RWPE1 (cell line): ENCODE measurements around the gene AMBRA1.

ENCODE experiments used
- CTCF ChIA-PET: fragments of 350-600 bp; sonication (Branson Sonifier 250); formaldehyde crosslinking; extraction: SDS; loops from one replicate; lab custom pipeline; 2021; lab: Yijun Ruan, JAX
- POLR2A ChIA-PET: fragments of 400-600 bp; formaldehyde crosslinking; extraction: SDS; loops from one replicate; lab custom pipeline; 2020; ENCODE audit warnings: antibody characterized with exemption; ENCODE audit not compliant: low non-redundant PET; lab: Yijun Ruan, JAX
- DNase-seq: peaks from one replicate; pipeline ENCODE4 v3.0.0; 2012; ENCODE audit warnings: low spot score
- H3K27ac ChIP-seq: fragments of 450-650 bp; 2 replicates; pipeline ENCODE4 v1.5.1; 2017
- CTCF ChIP-seq: fragments of 450-650 bp; conservative IDR thresholded peaks from 2 replicates; pipeline ENCODE4 v1.5.1; 2017; ENCODE audit warnings: low read depth, mild to moderate bottlenecking

The AMBRA1 gene

DNA sequence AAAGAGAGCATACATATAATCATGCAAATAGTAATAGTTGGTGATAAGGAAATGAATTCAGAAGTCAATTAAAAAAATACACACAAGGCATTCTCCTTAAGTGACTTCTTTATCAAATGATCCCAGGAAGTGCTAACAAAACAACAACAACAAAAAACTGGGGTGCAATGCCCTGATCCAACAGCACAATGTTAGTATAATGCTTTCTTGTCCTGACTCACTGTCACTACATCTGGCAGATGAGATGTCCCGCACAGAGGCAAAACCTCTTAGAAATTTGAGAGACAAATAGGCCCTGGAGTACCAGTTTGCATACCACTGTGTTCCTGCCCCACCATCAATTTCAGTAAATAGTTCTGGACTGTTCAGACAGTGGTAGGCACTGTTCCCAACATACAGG lies 11.0 kb upstream of the AMBRA1 start:
- H3K27ac ChIP-seq = no peak overlapping the region
- ChIA-PET CTCF (no interaction called here), POLR2A (no interaction called here)
- DNase-seq = no peak
- TF ChIP-seq CTCF = no peak

DNA sequence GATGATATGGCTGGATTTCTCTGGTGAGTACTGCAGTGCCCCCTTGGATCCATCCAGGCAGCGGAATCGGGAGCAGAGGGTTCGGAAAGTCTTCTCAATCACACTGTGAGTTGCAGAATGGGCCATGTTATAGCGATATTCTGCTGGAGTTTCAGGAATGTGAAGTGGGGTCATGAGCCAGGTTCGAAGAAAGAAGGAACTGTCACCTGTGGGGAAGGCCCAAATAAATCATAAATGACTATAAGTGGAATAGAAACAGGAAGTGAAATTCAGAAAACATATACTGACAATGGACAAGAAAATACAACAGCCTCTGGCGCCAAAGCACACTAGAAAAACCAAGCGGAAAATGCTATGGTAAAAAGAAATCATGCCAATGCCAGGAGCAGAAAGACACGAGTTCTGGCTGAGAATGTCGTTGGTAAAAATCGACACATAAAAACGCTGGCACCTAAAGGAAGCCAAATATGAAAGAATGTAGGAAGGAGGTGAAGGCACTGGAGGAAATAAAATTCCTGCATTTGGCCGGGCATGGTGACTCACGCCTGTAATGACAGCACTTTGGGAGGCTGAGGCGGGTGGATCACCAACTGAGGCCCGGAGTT lies 10.0 kb upstream of the AMBRA1 start:
- no peak overlapping the region for H3K27ac ChIP-seq
- ChIA-PET POLR2A (no interaction called here), CTCF (no interaction called here)
- no peak for TF ChIP-seq CTCF
- no peak for DNase-seq

GRCh38 chr11:46601129-46601528 lies 7.3 kb upstream of the AMBRA1 start:
- CTCF ChIA-PET = no interaction called here
- no peak overlapping the region for H3K27ac ChIP-seq
- DNase-seq = no peak
- POLR2A ChIA-PET = no interaction called here
- TF ChIP-seq CTCF = no peak

DNA sequence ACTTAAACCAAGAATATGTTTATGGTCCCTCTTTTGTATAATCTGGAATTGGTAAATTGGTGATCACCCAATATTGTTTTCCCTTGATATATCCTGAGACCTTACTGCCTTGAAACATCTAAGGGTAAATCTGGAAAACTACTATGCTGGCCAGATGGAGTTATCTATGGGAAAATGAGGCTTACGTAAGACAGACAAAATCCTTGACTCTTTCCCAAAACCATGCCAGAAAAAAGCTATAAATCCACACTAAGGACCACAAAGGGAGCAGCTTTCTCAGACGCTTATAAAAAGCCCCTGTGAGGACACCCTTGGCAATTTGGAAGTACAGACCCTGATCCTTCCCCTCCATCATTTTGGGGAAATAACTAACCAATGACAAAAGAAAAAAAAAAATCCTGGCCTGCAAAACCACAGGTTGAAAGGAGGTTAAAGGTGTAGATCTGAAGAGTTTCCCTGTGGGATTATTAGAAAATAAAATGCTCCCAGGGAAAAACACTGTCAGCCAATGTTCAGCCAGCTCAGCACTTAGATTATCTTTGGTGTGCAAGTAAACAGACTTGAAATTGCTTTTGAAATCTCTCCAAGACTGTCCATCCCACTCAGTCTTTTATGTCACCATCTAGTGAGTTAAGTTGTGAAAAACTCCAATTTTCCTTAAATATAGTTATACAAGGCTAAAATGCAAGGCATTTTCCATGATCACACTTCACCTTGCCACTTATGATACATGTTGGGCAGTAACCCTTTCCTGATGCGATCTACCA lies 6.6 kb upstream of the AMBRA1 start:
- ChIA-PET CTCF (interaction anchor here (0.5 to 1.0 kb wide), 4 partner anchors 10 to 254 kb away, joined by 3 to 4 read pairs (median 4); no protein-coding TSS in a partner anchor), POLR2A (no interaction called here)
- TF ChIP-seq CTCF = no peak
- H3K27ac ChIP-seq = no peak overlapping the region
- no peak for DNase-seq

DNA sequence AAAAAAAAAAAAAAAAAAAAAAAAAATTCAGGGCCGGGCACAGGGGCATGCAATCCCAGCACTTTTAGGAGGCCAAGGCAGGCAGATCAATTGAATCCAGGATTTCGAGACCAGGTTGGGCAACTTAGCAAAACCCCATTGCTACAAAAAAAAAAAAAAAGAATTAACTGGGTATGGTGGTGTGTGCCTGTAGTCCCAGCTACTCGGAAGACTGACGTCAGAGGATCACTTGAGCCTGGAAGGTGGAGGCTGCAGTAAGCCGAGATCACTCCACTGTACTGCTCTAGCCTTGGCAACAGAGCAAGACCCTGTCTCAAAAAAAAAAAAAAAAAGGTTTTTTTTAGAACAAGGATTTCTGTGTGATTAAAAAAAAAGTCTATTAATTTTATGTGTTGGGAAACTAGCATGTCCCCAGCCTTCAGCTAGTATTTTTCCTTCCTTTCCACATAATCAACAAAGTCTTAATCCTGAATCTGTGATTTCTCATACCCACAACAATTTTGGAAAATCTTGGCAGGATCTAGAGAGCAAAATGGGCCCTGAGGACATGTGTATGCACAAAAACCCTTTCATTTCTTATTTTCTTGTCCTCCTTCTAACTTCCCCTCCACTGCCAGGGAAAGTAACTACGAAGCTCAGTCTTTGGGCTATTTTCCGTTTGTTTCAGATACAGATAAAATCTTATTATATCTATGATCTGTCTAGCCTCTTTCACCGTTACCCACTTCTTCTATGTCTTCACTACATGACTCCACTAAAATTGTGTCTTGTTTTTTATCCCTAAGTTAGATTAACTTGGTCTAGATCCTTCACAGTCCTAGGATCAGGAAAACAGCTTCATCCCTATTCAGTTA lies 5.7 kb upstream of the AMBRA1 start:
- CTCF ChIA-PET = interaction anchor here (0.5 to 1.0 kb wide), 6 partner anchors 9 to 254 kb away, joined by 3 to 4 read pairs (median 4); no protein-coding TSS in a partner anchor
- no peak overlapping the region for H3K27ac ChIP-seq
- POLR2A ChIA-PET = interaction anchor here (0.7 kb wide), 1 partner anchor 355 kb away, joined by 5 read pairs; no protein-coding TSS in a partner anchor

More for the DNA sequence above, 5.7 kb upstream of the AMBRA1 start:
- TF ChIP-seq CTCF = no peak
- no peak for DNase-seq
